HuH-7 (cell line): Measurements from ENCODE around the gene HRNR.

Experiments used
- DNase-seq: peaks from one replicate; pipeline ENCODE4 v3.0.0; 2011; ENCODE audit warnings: low spot score

Gene HRNR

GRCh38 chr1:152188673-152189591, 35.1 kb downstream of the HRNR start:
- peak; percentile 25 for DNase-seq

GRCh38 chr1:152186556-152187285, 37.3 kb downstream of the HRNR start:
- no peak for DNase-seq

GRCh38 chr1:152185544-152186391, 38.2 kb downstream of the HRNR start:
- peak; percentile 56 for DNase-seq

- DNase-seq, result no peak
These were observed 41.0 kb downstream of the HRNR start for GRCh38 chr1:152182944-152183361.

GRCh38 chr1:152182431-152182830, 41.6 kb downstream of the HRNR start:
- no peak for DNase-seq

GRCh38 chr1:152179566-152179965, 44.4 kb downstream of the HRNR start:
- DNase-seq, result no peak

- no peak for DNase-seq
These were observed 53.6 kb downstream of the HRNR start for GRCh38 chr1:152170287-152170905.

- DNase-seq, result no peak
These were observed 54.5 kb downstream of the HRNR start for GRCh38 chr1:152169366-152170025.

GRCh38 chr1:152168535-152168868, 55.5 kb downstream of the HRNR start:
- DNase-seq, result no peak

- no peak for DNase-seq
These were observed 56.0 kb downstream of the HRNR start for GRCh38 chr1:152167835-152168534.

- no peak for DNase-seq
These were observed 57.0 kb downstream of the HRNR start for GRCh38 chr1:152166966-152167365.

- DNase-seq, result no peak
These were observed 58.5 kb downstream of the HRNR start for GRCh38 chr1:152165286-152166077.

GRCh38 chr1:152164517-152165136, 59.4 kb downstream of the HRNR start:
- no peak for DNase-seq

- no peak for DNase-seq
These were observed 61.1 kb downstream of the HRNR start for GRCh38 chr1:152162792-152163463.
